Measurements from ENCODE around the gene TMC7.

Gene TMC7

DNA sequence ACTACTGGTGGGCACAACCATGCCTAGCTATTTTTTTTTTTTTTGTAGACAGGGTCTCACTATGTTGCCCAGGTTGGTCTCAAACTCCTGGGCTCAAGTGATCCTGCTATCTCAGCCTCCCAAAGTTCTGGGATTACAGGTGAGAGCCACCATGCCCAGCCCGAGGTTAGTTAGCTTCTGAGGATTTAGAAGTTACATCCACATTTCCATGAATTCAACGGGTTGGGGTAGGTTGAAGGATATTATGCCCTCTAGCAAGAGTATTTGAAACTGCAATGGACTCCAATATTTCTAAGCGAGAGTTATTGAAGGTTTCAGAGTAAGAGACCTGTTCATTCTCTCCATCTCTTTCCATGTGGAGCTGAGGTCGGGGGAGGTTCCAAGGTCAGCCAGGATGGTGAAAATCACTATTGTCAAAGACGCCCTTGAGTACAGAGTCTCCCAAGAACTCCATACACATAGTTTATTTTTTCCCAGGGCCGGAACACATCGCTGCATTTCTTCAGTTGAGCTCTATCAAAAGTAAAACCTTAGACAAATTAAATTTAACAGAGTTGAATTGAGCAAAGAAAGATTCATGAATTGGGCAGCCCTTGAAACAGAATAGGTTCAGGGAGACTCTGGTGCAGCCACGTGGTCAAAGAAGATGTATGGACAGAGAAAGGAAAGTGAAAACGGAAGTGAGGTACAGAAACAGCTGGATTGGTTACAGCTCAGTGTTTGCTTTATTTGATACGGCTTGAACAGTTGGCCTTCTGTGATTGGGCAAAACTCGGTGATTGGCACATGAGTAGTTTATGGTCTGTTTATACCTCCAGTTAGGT, 111.0 kb downstream of the TMC7 start:
- CTCF ChIA-PET: interaction anchor here (1.1 to 3.2 kb wide), 6 partner anchors 9 to 462 kb away, joined by 3 to 12 read pairs (median 5); no protein-coding TSS in a partner anchor
- 65% methylated on average over 6 of the region's 11 CpGs for WGBS (ENCODE audit: insufficient coverage)
- H3K9me3 ChIP-seq (ENCODE audit: control extremely low read depth in 1 of 5, control insufficient read depth in 4 of 5, insufficient read depth in 2 of 5, low read depth in 1 of 5, low read length in 4 of 5): no peaks in the 10 kb centered on the region
- POLR2A ChIA-PET: interaction anchor here (0.7 kb wide), 1 partner anchor 175 kb away, joined by 3 read pairs; no protein-coding TSS in a partner anchor
- no peak overlapping the region for H3K27ac ChIP-seq (ENCODE audit: insufficient read depth in 1 of 2, low read depth in 1 of 2, low read length in 2 of 2, poor library complexity in 1 of 2, severe bottlenecking in 2 of 2)
- H3K27me3 ChIP-seq (replicated peaks in 2 of 5; ENCODE audit: control insufficient read depth in 4 of 5, insufficient read depth in 5 of 5, low read length in 4 of 5): no peaks in the 10 kb centered on the region
- H3K36me3 ChIP-seq (ENCODE audit: control insufficient read depth in 4 of 4, insufficient read depth in 4 of 4, low read length in 3 of 4): no peaks in the 10 kb centered on the region
- H3K4me3 ChIP-seq (ENCODE audit: control insufficient read depth in 1 of 7, extremely low read depth in 1 of 7, insufficient read depth in 4 of 7, low read depth in 2 of 7, low read length in 6 of 7): no peak overlapping the region
- peak in 1 of 3 donors; percentile 35 for DNase-seq
- no peaks in the 10 kb centered on the region for H3K4me1 ChIP-seq (ENCODE audit: control extremely low read depth in 1 of 4, control insufficient read depth in 4 of 4, insufficient read depth in 4 of 4, low read length in 3 of 4)

DNA sequence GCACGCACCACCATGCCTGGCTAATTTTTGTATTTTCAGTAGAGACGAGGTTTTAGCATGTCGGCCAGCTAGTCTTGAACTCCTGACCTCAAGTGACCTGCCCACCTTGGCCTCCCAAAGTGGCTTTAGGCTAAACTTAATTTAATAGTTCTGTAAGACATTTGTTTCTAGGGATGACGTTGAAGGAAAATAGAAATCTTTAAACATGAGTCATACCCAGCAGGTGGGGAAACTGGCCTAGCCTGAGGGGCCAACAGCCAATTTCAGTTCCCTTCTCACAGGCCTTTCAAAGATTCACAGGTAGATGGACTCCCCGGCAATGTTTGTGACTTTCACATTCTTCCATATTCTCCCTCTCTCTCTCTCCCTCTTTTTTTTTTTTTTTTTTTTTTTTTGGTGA, 111.9 kb downstream of the TMC7 start:
- 88% methylated on average over 1 of the region's 5 CpGs for WGBS (ENCODE audit: insufficient coverage)
- H3K4me3 ChIP-seq (ENCODE audit: control insufficient read depth in 1 of 7, extremely low read depth in 1 of 7, insufficient read depth in 4 of 7, low read depth in 2 of 7, low read length in 6 of 7): no peak overlapping the region
- no peaks in the 10 kb centered on the region for H3K27me3 ChIP-seq (replicated peaks in 2 of 5; ENCODE audit: control insufficient read depth in 4 of 5, insufficient read depth in 5 of 5, low read length in 4 of 5)
- ChIA-PET POLR2A (no interaction called here), CTCF (interaction anchor here (1.3 to 3.2 kb wide), 4 partner anchors 9 to 84 kb away, joined by 5 to 12 read pairs (median 7); no protein-coding TSS in a partner anchor)
- H3K9me3 ChIP-seq (ENCODE audit: control extremely low read depth in 1 of 5, control insufficient read depth in 4 of 5, insufficient read depth in 2 of 5, low read depth in 1 of 5, low read length in 4 of 5): no peaks in the 10 kb centered on the region
- no peak for DNase-seq
- H3K27ac ChIP-seq (ENCODE audit: insufficient read depth in 1 of 2, low read depth in 1 of 2, low read length in 2 of 2, poor library complexity in 1 of 2, severe bottlenecking in 2 of 2): no peak overlapping the region
- no peaks in the 10 kb centered on the region for H3K36me3 ChIP-seq (ENCODE audit: control insufficient read depth in 4 of 4, insufficient read depth in 4 of 4, low read length in 3 of 4)
- no peaks in the 10 kb centered on the region for H3K4me1 ChIP-seq (ENCODE audit: control extremely low read depth in 1 of 4, control insufficient read depth in 4 of 4, insufficient read depth in 4 of 4, low read length in 3 of 4)

DNA sequence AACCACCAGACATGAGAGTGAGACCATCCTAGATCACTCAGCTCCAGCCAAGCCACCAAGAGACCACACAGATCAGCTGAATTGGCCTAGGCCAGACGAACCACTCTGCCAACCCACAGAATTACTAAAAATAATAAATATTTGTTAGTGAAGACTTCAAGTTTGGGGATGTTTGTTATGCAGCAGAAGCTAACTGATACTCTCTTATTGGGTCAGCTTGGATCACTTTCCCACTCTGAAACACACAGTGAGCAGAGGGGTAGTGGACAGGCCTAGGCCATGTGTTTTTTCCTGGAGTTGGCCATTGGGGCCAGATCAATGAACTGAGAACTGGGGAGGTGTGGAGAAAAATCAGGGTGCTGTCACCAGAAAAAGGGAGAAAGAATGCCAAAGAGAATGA, 114.4 kb downstream of the TMC7 start:
- H3K27me3 ChIP-seq (replicated peaks in 2 of 5; ENCODE audit: control insufficient read depth in 4 of 5, insufficient read depth in 5 of 5, low read length in 4 of 5): no peaks in the 10 kb centered on the region
- H3K27ac ChIP-seq (ENCODE audit: insufficient read depth in 1 of 2, low read depth in 1 of 2, low read length in 2 of 2, poor library complexity in 1 of 2, severe bottlenecking in 2 of 2): no peak overlapping the region
- ChIA-PET POLR2A (no interaction called here), CTCF (interaction anchor here (1.2 kb wide), 1 partner anchor 13 kb away, joined by 4 read pairs; no protein-coding TSS in a partner anchor)
- H3K4me3 ChIP-seq (ENCODE audit: control insufficient read depth in 1 of 7, extremely low read depth in 1 of 7, insufficient read depth in 4 of 7, low read depth in 2 of 7, low read length in 6 of 7): no peak overlapping the region
- H3K9me3 ChIP-seq (ENCODE audit: control extremely low read depth in 1 of 5, control insufficient read depth in 4 of 5, insufficient read depth in 2 of 5, low read depth in 1 of 5, low read length in 4 of 5): no peaks in the 10 kb centered on the region
- DNase-seq: no peak
- H3K4me1 ChIP-seq (ENCODE audit: control extremely low read depth in 1 of 4, control insufficient read depth in 4 of 4, insufficient read depth in 4 of 4, low read length in 3 of 4): no peaks in the 10 kb centered on the region
- no CpG with 5 or more reads among the region's 1 CpG for WGBS (ENCODE audit: insufficient coverage)
- H3K36me3 ChIP-seq (ENCODE audit: control insufficient read depth in 4 of 4, insufficient read depth in 4 of 4, low read length in 3 of 4): no peaks in the 10 kb centered on the region

DNA sequence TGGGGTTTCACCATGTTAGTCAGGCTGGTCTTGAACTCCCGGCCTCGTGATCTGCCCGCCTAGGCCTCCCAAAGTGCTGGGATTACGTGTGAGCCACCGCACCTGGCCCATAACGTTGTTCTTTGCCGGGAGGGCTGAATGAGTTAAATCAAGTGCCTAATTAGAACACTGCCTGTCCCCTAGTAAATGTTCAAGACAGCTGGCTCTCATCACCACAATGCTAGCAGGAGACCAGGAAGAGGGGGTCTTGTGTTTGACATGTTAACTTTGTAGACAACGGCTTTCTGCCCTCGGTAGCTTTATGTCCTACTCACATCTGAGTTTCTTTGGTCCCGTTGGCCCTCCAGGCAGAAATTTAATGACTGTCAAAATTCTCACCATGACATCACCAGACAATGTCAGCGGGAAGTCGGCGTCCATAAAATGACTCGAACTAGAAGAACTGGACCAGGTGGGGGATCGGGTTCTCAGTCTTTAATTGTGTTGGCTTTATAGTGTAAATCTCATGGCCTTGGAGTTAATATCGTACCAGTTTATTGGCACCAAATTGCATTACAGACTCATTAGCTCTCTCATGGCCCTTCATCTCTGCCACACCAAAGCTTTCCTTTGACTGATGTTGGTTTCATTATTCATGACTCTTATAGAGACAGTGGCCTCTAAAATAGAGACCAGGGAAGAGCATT, 118.6 kb downstream of the TMC7 start:
- ChIA-PET POLR2A (no interaction called here), CTCF (interaction anchor here (2.0 kb wide), 1 partner anchor 17 kb away, joined by 6 read pairs; no protein-coding TSS in a partner anchor)

DNA sequence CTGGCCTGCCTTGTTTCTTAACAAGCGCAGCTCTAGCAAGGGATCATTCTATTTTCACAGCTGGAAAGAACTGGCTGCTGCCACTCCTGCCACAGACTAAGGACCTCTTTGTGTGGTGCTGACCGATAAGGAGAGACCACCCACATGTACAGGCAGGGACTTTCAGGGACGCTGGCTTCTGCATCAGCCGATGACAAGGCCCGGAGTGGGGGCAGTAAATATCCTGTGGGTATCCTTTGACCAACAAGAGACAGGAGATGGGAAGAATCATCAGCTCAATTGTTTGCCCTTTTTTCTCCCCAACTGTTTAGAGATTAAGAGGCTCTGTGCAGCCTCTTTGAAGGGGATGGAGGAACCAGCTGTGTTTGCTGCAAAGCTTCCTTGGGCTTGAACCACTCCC, 120.9 kb downstream of the TMC7 start:
- CTCF ChIA-PET: interaction anchor here (1.2 kb wide), 1 partner anchor 10 kb away, joined by 5 read pairs; no protein-coding TSS in a partner anchor
- no peaks in the 10 kb centered on the region for H3K27me3 ChIP-seq (replicated peaks in 2 of 5; ENCODE audit: control insufficient read depth in 4 of 5, insufficient read depth in 5 of 5, low read length in 4 of 5)
- H3K4me3 ChIP-seq (ENCODE audit: control insufficient read depth in 1 of 7, extremely low read depth in 1 of 7, insufficient read depth in 4 of 7, low read depth in 2 of 7, low read length in 6 of 7): no peak overlapping the region
- H3K4me1 ChIP-seq (ENCODE audit: control extremely low read depth in 1 of 4, control insufficient read depth in 4 of 4, insufficient read depth in 4 of 4, low read length in 3 of 4): peaks cover 0 to 36% (median 1%) of the 10 kb centered on the region in 4 experiments
- POLR2A ChIA-PET: no interaction called here
- no peak overlapping the region for H3K27ac ChIP-seq (ENCODE audit: insufficient read depth in 1 of 2, low read depth in 1 of 2, low read length in 2 of 2, poor library complexity in 1 of 2, severe bottlenecking in 2 of 2)
- no peaks in the 10 kb centered on the region for H3K9me3 ChIP-seq (ENCODE audit: control extremely low read depth in 1 of 5, control insufficient read depth in 4 of 5, insufficient read depth in 2 of 5, low read depth in 1 of 5, low read length in 4 of 5)
- 97% methylated on average over 3 of the region's 5 CpGs for WGBS (ENCODE audit: insufficient coverage)
- H3K36me3 ChIP-seq (ENCODE audit: control insufficient read depth in 4 of 4, insufficient read depth in 4 of 4, low read length in 3 of 4): no peaks in the 10 kb centered on the region
- no peak for DNase-seq

More for the DNA sequence above, 118.6 kb downstream of the TMC7 start:
- H3K4me1 ChIP-seq (ENCODE audit: control extremely low read depth in 1 of 4, control insufficient read depth in 4 of 4, insufficient read depth in 4 of 4, low read length in 3 of 4): peaks cover 0 to 13% (median 0%) of the 10 kb centered on the region in 4 experiments
- no peaks in the 10 kb centered on the region for H3K27me3 ChIP-seq (replicated peaks in 2 of 5; ENCODE audit: control insufficient read depth in 4 of 5, insufficient read depth in 5 of 5, low read length in 4 of 5)
- H3K36me3 ChIP-seq (ENCODE audit: control insufficient read depth in 4 of 4, insufficient read depth in 4 of 4, low read length in 3 of 4): no peaks in the 10 kb centered on the region
- H3K4me3 ChIP-seq (ENCODE audit: control insufficient read depth in 1 of 7, extremely low read depth in 1 of 7, insufficient read depth in 4 of 7, low read depth in 2 of 7, low read length in 6 of 7): no peak overlapping the region
- no peak overlapping the region for H3K27ac ChIP-seq (ENCODE audit: insufficient read depth in 1 of 2, low read depth in 1 of 2, low read length in 2 of 2, poor library complexity in 1 of 2, severe bottlenecking in 2 of 2)
- no peak for DNase-seq
- 96% methylated on average over 8 of the region's 16 CpGs for WGBS (ENCODE audit: insufficient coverage)
- H3K9me3 ChIP-seq (ENCODE audit: control extremely low read depth in 1 of 5, control insufficient read depth in 4 of 5, insufficient read depth in 2 of 5, low read depth in 1 of 5, low read length in 4 of 5): no peaks in the 10 kb centered on the region

DNA sequence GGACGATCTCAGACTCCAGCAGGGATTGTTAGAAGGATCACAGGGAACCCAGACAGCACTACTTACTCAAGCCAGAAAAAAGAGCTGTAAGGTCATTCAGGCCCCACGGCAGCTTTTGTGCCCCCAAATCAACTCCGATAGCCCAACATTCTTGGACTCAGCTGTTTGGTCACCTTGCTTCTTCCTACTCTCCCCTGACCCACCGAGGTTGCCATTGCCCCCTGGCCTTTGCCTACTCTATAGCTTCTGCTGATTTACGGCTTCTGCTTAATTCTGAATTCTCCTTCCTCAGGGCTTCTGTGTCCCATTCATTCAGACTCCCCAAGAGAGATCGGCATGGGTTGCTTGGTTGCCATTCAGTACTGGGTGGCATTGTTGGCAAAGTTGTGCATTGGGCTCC, 121.4 kb downstream of the TMC7 start:
- CTCF ChIA-PET: interaction anchor here (1.2 kb wide), 1 partner anchor 11 kb away, joined by 5 read pairs; no protein-coding TSS in a partner anchor
- 86% methylated on average over 6 of the region's 6 CpGs for WGBS (ENCODE audit: insufficient coverage)
- no peak overlapping the region for H3K4me3 ChIP-seq (ENCODE audit: control insufficient read depth in 1 of 7, extremely low read depth in 1 of 7, insufficient read depth in 4 of 7, low read depth in 2 of 7, low read length in 6 of 7)

More for the DNA sequence above, 121.4 kb downstream of the TMC7 start:
- Histone ChIP-seq H3K36me3 (ENCODE audit: control insufficient read depth in 4 of 4, insufficient read depth in 4 of 4, low read length in 3 of 4) (no peaks in the 10 kb centered on the region), H3K27ac (ENCODE audit: insufficient read depth in 1 of 2, low read depth in 1 of 2, low read length in 2 of 2, poor library complexity in 1 of 2, severe bottlenecking in 2 of 2) (no peak overlapping the region), H3K9me3 (ENCODE audit: control extremely low read depth in 1 of 5, control insufficient read depth in 4 of 5, insufficient read depth in 2 of 5, low read depth in 1 of 5, low read length in 4 of 5) (no peaks in the 10 kb centered on the region), H3K4me1 (ENCODE audit: control extremely low read depth in 1 of 4, control insufficient read depth in 4 of 4, insufficient read depth in 4 of 4, low read length in 3 of 4) (peaks cover 0 to 38% (median 1%) of the 10 kb centered on the region in 4 experiments), H3K27me3 (replicated peaks in 2 of 5; ENCODE audit: control insufficient read depth in 4 of 5, insufficient read depth in 5 of 5, low read length in 4 of 5) (no peaks in the 10 kb centered on the region)
- DNase-seq: no peak
- POLR2A ChIA-PET: no interaction called here

Data from common myeloid progenitor, CD34-positive (primary cell).